NCI-H2107 treated with DMSO at 0.1 percent for 48 hours (cell line): Measurements from ENCODE around the gene TSPAN3.

Experiments
- DNase-seq: peaks from one replicate; lab custom pipeline; 2025; ENCODE audit not compliant: unreplicated experiment; lab: John Stamatoyannopoulos, UW

Gene TSPAN3

DNA sequence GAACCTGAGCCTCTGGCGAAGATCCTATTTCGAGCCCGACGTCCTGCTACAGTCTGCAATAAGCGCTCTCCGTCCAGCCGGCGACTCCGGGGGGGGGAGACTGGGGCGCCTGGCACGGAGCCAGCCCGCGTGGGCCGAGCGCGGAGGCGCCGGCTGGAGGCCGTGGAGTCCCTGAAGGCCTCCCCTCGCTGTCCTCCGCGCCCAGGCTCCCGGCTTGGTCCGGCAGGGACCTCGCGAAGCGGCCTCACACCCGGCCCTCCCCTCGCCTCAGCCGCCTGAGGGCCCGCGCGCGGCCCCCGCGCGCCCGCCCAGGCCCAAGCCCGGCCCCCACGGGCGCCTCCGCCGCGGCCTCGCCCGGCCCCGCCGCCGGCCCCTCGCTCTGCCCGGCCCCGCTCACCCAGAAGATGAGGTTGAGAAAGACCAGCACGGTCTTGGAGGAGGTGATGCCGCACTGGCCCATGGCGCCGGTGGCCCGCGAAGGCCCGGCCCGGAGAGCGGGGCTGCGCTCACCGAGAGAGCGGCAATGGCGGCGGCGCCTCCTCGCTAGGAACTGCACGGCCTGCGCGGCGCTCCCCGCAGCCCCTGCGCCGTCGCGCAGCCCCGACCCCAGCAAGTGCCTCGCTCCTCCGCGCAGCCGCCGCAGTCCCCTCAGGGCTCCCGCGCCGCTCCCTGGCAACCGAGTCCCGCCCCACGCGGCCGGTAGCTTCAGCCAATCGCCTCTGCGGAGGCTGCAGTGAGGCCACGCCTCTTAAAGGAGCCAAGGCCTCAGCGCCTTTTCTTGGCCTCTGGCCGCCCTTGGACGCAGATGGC lies at the start of gene TSPAN3:
Gene TSPAN3, minus strand, starts transcription at position 615 of the 810 bp plus-strand sequence. Its CDS starts 155 bp downstream, at position 460.
- peak; percentile 53 for DNase-seq

DNA sequence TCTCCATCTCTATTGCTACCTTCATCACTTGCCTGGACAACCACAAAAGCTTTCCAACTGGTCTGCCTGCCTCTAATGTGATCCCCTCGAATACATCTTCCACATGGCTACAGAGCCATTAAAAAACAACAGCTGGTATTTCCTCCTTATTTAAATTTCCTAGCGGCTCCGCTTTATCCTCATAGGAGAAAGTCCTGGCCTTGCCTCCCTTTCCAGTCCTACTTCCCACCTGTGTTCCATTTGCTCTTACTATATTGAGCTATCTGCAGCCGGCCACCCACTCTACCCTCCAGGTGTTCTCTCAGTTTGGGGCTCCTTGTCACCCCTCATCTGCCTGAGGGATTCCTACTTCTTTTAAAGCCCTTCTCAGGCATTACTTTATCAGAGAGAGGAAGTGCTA lies 49.7 kb upstream of the TSPAN3 start:
- DNase-seq, result no peak

DNA sequence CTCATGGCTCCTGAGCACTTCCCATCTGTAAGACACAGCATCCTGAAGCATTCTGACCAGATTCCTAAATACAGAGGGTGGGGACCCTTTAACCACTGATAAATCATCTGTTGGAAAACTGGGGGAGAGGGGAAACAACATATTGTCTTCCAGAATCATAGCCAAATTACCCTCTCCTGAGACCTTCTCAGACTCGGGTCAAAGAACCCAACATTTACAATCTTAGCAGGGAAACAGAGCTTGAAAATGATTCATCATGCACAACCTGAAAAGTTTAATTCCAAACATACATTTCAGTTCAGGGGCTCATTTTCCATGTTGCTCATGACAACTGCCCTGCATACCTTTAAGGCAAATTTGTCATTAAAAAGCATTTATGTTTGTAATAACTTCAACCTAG lies 48.5 kb upstream of the TSPAN3 start:
- no peak for DNase-seq

DNA sequence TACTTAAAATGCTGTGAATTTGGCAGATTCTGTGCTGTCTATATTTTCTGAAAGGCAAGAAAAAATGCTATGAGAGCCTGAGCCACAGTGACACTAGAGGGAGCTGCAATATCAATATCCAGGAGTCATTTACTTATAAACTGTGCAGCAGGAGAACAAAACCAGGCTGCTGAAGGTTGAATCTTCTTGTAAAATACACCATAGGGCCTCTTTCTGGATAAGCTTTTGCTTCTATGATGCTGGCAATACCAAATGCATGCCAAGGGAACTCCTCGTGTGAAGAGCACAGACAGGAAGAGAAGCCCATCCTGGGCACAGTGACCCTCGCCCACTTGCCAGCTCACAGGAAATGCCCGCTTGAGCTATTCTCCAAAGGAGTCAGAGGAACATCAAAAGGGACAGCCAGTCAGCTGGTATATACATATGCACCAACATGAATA lies 48.0 kb upstream of the TSPAN3 start:
- peak; percentile 66 for DNase-seq

DNA sequence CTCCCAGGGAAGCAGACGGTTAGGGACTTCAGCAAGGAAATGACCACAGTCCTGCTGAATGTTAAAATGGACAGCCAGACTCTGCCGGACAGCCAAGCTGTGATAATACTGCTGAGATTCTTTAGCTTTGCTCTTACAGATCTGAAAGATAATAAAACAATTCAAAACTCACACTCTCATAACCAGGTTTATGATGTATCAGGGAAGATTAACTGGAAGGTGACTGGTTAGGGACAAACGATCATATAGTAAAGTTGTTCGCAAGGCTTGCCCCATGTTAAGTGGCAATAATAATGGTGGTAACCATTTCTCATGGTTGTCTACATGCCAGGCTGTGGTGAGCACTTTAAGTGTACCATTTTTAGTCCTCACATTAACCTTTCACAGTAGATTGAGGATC lies 44.3 kb upstream of the TSPAN3 start:
- no peak for DNase-seq

DNA sequence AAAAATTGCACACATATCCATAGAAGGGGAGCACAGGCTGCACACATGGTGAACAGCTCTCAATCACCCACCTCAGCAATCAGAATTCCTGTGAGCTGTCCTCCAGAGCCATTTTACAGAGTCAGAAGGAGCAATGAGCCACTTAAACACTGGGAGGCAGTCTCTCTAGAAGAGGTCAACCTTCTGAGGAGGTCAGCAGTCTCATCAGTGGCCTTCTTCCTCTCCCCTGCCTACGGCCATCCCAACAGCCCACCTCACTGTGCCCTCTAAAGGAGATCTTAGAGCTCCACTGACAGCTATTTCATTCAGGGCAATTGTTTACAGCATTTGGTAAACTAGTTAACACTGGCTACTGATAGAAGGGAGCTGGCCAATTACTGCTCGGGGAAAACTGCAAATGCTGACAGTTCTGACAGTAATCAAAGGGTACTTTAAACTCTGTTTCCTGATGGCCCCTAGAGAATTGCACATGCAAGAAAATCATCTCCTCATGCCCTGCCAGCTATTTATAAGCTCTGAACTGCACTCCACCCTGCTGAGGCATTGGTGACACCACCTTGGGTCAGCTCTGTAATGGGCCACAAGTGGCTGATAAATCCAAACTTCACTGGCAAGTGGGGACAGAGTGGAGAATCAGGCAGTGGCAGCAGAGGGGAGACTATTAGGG lies 42.1 kb upstream of the TSPAN3 start:
- no peak for DNase-seq

DNA sequence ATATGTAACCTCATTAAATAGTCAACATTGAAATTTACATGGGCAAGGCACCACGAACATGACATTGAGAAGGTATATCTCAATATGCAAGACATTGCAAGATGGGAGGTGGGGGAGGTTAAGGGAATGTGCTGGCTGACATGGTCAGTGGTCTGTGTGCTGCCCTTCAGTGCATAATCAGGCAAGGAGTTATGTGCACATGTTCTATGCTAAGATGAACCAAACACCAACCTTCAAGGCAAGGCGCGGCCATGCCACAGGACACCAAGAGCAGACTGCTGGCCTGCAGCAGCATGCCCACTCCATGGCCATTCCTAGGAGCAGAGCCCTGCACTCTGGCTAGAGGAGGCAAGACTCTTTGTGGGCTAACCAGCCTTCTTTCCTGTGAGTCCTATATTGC lies 40.9 kb upstream of the TSPAN3 start:
- no peak for DNase-seq

DNA sequence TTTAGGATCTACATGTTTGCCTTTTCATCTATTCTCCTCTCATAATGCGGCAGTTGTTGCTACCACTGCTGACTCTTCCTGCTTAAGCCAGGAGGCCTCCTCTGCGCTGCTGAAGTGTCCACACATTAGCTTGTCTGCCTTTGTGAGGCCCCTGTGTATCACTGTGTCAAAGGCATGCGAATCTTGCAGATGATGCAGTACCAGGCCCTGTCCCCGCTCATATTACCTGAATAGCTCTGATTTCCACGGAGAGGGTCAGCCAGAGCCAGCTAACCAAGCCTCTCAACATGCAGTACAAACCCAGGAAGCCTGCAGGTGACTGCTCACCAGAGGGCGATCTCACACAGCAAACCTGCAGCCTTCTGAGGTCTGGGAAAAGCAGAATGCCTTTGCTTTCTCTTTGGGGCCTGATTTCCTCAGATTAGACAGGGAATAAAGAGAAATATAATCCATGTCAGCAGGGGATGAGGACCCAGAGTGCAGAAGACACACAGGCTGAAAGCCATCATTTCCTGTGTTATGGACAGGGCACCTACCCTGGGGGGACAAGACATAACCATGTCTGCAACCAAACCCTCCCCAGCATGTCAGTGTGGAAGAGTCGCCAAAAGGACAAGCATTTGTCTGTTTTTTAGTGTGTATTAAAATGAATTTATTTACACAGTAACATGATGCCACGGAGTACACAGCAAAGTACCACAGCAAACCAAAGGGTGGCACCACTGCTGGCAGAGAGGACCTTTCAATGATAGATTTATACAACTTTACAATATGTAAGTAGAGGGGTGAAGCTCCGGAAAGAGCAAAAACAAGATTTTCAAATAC lies 36.8 kb upstream of the TSPAN3 start:
- DNase-seq, result peak; percentile 36

DNA sequence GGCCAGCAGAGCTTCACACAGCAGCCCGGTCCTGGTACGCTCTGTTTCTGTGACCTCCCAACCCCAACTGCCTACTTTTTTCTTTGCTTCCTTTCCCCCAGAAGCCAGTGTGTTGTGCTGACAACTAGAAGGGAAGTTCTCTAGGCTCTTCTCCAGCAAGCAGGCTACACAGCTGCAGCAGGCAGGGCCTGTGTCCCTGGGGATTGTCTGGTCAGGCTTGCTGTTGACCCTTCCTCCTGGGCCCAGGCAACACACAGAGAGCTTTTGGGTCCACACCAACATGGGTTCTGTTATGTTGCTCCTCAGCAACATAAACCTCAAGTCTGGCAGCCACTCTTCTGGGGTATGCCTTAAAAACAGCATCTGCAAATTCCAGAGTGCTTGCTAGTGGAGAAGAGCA lies 36.2 kb upstream of the TSPAN3 start:
- no peak for DNase-seq

DNA sequence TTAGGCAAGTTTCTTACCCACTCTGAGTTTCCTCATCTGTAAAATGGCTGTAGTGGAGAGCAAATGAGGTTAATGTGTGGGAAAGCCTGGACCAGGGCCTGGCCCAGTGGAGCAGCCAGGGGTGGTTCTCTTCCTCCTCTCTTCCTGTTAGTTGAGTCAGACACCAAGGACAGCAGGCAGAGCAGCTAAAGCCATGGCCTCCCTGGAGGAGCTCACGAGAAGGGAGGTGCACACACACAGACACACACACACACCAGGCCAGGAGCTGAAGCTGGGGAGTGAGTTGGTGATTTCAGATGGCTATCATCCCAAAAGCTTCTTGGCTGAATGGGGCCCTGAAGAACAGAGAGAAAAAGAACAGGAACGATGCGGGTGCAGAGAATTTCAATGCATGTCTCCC lies 33.2 kb upstream of the TSPAN3 start:
- DNase-seq, result no peak

DNA sequence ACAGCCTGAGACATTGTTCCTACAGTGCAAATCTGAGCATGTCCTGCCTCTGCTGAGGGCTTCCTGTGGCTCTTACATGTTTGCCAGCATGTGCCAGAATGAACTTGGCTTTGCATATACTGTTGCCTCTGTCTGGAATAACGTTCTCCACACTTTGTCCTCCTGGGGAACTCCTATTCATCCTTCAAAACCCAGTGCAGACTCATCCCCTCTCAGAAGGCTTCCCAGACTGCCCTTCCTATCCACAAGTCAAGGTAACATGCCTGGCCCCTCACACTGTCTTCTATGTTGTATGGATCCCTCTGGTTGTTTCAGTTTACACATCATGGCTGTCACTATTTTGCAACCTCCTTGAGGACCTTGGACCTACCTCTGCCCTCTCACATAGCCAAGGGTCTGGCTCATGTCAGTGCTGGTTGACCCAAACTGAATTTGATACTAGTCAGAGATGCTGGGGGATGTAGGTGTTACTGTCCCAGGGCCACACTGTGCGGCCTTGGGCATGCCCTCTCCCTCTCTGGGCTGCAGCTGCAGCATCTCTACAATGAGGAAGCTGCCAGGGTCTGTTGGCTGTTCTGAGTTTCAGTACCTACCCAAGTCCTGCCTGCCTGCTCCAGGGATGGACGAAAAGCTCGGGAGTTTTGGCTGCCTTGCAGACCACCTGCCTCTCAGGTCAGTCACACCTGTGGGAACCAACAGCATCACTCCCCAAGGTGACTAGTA lies 29.0 kb upstream of the TSPAN3 start:
- DNase-seq, result no peak

DNA sequence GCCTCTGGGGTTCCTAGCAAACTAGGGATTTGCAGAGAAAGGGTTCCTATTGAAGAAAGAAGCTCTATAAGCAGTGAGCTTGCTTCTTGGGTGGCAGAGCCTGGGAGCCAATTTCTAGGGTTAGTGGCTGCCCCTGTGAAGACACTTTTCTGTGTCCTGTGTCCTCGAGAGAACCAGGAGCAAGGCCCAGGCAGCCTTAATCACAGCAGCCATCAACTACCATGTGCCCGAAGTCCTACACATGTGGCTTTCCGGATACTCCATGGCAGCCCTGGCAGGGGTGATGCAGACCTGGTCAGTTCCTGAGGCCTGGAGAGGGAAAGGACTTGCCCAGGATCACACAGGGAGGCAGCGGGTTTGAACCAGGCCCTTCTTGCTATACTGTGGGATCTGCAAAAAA lies 27.7 kb upstream of the TSPAN3 start:
- DNase-seq, result no peak

DNA sequence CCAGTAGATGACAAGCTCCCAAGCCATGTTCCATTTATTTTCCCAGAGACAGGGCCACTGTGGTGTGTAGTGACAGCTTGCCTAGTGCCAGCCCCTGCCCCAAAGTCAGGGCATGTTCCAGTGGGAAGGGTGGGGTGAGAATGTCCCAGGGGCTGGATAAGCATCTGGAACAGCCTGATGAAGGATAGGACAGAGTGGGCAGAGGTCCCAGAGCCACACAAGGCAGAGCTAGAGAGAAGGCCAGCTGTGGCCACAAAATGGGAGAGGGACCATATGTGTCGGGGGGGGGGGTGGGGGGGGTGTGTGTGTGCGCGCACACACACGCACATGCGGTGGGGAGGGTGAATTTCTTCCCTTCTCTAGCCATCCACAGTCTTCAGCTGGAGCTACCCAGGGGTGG lies 27.0 kb upstream of the TSPAN3 start:
- DNase-seq, result no peak

DNA sequence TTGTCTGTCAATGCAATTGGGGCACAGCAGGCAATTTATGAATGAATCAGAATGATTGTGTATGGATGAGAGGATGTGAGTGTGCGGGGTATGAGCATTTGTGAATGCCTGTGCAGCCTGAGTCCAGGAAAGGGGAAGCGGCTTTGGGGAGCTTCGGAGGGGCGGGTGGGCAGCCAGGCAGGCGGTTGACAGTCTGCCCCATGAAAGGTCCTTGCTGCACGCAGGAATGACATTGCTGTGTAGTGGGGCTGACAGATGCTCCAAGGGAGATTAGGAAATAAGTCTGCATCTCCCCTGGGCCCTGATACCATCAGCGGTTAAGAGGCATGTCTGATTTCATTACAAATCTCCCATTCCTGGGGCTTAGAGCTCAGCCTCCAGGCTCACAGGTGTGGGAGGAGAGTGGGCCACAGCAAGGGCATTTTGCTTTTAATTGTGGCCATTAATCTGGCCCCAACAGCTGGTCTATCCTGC lies 26.4 kb upstream of the TSPAN3 start:
- no peak for DNase-seq

DNA sequence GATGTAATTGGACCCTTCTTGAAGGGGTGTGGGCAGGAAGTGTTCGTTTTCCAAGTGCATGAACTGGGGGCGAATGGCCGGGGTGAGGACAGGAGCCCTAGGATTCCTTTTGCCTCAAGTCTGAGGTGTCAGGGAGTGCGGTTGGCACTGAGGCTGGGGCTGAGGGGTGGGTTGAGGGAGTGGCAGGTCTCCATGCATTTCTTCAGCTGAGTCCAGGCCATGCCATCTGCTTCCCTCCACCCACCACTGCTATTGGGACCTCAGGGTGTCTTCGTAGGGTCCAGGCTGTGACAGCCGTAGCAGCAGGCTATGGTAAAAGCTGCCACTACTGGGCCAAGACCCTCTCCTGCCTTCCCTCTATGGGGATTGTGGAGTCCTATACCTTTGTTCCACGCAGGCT lies 25.6 kb upstream of the TSPAN3 start:
- no peak for DNase-seq

DNA sequence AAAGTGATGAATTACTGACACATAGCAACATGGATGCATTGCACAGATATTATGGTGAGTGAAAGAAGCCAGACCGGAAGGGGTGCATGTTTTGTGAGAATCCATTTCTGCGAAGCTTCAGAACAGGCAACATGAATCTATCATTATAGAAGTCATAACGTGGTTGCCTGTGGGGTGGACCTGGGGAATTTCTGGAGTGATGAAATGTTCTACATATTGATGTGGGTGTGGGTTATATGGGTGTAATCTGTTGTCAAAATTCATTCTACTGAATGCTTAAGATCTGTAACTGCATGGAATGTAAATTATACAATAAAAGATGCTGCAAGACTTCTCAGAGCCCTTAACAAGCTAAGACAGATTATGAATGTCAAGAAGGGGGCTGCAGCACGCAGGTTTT lies 25.2 kb upstream of the TSPAN3 start:
- no peak for DNase-seq

DNA sequence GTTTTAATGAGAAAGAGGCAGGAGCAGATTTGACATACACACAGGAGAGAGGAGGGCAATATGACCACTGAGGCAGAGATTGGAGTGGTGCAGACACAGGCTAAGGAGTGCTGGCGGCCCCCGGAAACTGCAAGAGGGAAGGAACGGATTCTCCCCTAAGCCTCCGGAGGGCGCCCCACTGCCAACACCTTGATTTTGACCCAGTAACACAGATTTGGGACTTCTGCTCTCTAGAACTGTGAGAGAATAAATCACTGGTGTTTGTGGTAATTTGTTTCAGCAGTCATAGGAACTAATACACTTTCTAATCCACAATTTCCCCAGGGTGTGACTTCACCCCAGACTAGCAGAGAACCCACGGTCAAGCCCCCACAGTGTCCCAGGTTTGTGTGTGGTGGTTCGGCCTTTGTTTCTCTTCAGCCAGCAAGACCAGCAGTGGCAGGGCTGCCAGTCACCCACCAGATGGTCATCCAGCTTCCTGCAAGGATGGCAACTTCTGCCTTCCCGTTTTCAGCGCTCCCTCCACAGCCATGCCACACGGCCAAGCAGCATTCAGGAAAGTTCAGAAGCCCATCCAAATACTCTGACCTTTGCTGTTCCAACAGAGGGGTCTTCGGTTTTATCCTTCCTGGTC lies 23.6 kb upstream of the TSPAN3 start:
- DNase-seq, result no peak

DNA sequence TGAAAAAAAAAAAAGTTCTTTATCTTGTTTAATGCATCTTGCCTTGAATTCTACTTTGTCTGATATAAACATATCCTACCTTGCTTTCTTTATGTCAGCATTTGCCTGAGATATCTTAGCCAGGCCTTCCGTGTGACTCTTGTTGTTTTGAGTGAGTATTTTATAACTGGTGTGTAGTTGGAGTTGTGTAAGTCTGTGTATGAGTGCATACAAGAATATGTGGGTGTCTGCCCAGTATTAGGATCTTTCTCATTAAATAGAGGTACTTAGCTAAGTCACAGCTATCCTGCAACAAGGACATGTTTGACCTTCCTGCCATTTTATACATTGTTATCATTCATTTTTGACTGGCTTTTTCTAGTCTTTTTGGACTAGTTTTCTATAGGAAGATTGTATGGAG lies 22.5 kb upstream of the TSPAN3 start:
- DNase-seq, result no peak

DNA sequence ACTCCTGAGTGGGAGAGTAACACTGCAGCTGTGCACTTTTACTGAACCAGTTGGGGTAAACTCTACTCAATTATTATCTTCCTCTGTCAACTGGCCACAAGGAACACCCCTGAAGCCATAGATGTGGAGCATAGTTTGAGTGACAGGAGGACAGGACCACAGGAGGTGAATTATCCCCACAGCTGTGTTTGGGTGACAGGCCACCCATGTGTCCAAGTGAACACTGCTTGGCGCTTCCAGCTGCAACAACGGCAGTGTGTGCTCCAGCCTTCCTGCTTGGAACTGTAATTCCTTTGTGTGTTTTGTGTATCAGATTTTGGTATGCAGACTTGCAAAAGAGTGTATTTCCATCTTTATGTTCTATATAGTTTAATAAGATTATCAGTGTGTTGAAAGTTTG lies 20.2 kb upstream of the TSPAN3 start:
- DNase-seq, result no peak

DNA sequence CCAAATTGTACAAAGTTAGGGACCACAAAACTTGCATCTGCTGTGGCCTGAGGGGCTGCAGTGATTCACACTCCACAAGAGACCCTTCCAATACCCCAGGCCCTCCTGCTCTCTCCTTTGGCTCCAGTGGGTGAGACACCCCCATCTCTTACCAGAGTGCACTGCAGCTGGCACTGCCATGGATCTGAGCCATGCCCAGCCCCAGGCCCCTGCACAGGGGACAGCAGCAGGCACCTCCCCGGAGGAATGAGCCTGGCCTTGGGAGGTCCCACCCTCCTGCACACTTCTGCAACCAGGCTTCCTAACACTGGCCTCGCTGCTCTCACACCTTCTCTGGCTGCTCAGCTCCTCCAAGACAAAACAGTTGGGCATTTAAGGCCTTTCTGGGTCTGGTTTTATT lies 16.3 kb upstream of the TSPAN3 start:
- no peak for DNase-seq

DNA sequence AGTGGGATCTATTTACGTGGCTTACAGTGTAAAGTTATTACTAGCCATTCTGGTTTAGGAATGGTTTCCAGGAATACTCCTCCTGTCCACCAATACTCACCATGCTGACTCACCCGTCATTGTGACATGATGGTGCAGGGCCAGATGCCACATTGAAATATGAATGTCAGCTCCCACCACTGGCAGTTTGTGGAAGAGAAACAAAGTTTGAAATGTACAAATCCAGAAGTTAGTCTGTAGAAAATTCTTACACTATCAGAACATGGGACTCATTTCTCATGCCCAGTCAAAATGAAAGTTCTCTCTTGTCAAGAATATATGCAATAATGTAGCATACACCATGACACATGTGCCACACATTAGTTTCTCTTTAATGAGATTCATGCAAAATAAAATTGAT lies 14.4 kb upstream of the TSPAN3 start:
- no peak for DNase-seq
